Stimulated activated CD4-positive, alpha-beta T cell treated with anti-CD3 and anti-CD28 coated beads, Interleukin-15, amount 100 ng/mL, for 24 hours (primary cell): ENCODE data around the gene PACSIN2.
"Not testable (repeated sequence)": the region's sequence is repeated elsewhere in the genome, so short reads cannot be mapped to it uniquely, and the experiment has no call there.

Experiments used
- DNase-seq: peaks from one replicate; pipeline ENCODE4 v3.0.0-alpha.2; 2020

The PACSIN2 gene

GRCh38 chr22:42963231-42963595 is 51.7 kb downstream of the PACSIN2 start:
- DNase-seq = no peak

GRCh38 chr22:42962295-42963230 is 52.4 kb downstream of the PACSIN2 start:
- DNase-seq = no peak

- no peak for DNase-seq
Observed at GRCh38 chr22:42961810-42962209, 53.1 kb downstream of the PACSIN2 start.

- not testable (repeated sequence) for DNase-seq
Observed at GRCh38 chr22:42961400-42961690, 53.6 kb downstream of the PACSIN2 start.

GRCh38 chr22:42960531-42961399 is 54.2 kb downstream of the PACSIN2 start:
- no peak for DNase-seq

GRCh38 chr22:42959576-42960509 is 55.1 kb downstream of the PACSIN2 start:
- DNase-seq = no peak

- DNase-seq = no peak
Observed at GRCh38 chr22:42958937-42959336, 56.0 kb downstream of the PACSIN2 start.

GRCh38 chr22:42957958-42958357 is 57.0 kb downstream of the PACSIN2 start:
- no peak for DNase-seq

GRCh38 chr22:42957544-42957943 is 57.4 kb downstream of the PACSIN2 start:
- no peak for DNase-seq

GRCh38 chr22:42955848-42956247 is 59.1 kb downstream of the PACSIN2 start:
- no peak for DNase-seq

- DNase-seq = no peak
Observed at GRCh38 chr22:42955087-42955635, 59.8 kb downstream of the PACSIN2 start.

- not testable (repeated sequence) for DNase-seq
Observed at GRCh38 chr22:42953751-42954150, 61.2 kb downstream of the PACSIN2 start.

- DNase-seq = no peak
Observed at GRCh38 chr22:42951093-42951710, 63.7 kb downstream of the PACSIN2 start.

GRCh38 chr22:42950281-42950680 is 64.7 kb downstream of the PACSIN2 start:
- DNase-seq = no peak

- no peak for DNase-seq
Observed at GRCh38 chr22:42949159-42949558, 65.8 kb downstream of the PACSIN2 start.

GRCh38 chr22:42948294-42948693 is 66.7 kb downstream of the PACSIN2 start:
- DNase-seq = no peak

- no peak for DNase-seq
Observed at GRCh38 chr22:42947211-42947990, 67.5 kb downstream of the PACSIN2 start.

- no peak for DNase-seq
Observed at GRCh38 chr22:42946546-42947198, 68.3 kb downstream of the PACSIN2 start.

GRCh38 chr22:42945736-42946135 is 69.2 kb downstream of the PACSIN2 start:
- DNase-seq = no peak

GRCh38 chr22:42945027-42945426 is 69.9 kb downstream of the PACSIN2 start:
- DNase-seq = no peak

GRCh38 chr22:42944409-42944808 is 70.5 kb downstream of the PACSIN2 start:
- no peak for DNase-seq
